DOHH2 (cell line): Measurements from ENCODE around the gene PBX4.

Experiments
- H3F3A ChIP-seq: fragments of 200-600 bp; sonication (generic), shearing (Covaris generic); 2 replicates; pipeline ENCODE4 v1.6.0; 2016; ENCODE audit warnings: antibody characterized with exemption, mild to moderate bottlenecking; ENCODE audit not compliant: control insufficient read depth, insufficient read depth
- H3K27ac ChIP-seq: fragments of 200-600 bp; sonication (generic); 2 replicates; pipeline ENCODE4 v1.5.1; 2014; ENCODE audit warnings: low read depth, mild to moderate bottlenecking, low read length, moderate library complexity
- H3K27me3 ChIP-seq: fragments of 200-600 bp; sonication (generic); 2 replicates; pipeline ENCODE4 v1.6.1; 2014; ENCODE audit warnings: mild to moderate bottlenecking, low read length, mixed read lengths; ENCODE audit not compliant: control insufficient read depth
- H3K36me3 ChIP-seq: fragments of 200-600 bp; sonication (generic); 2 replicates; pipeline ENCODE4 v1.6.1; 2014; ENCODE audit warnings: mild to moderate bottlenecking, low read length, moderate library complexity, mixed read lengths; ENCODE audit not compliant: control insufficient read depth
- H3K4me1 ChIP-seq: fragments of 200-600 bp; sonication (generic); 2 replicates; pipeline ENCODE4 v1.6.1; 2014; ENCODE audit warnings: mild to moderate bottlenecking, low read length, mixed read lengths; ENCODE audit not compliant: control insufficient read depth
- H3K4me2 ChIP-seq: fragments of 200-600 bp; sonication (generic); 2 replicates; pipeline ENCODE4 v1.6.0; 2014; ENCODE audit warnings: mild to moderate bottlenecking, low read length, moderate library complexity
- H3K4me3 ChIP-seq: fragments of 200-600 bp; sonication (generic); 2 replicates; pipeline ENCODE4 v1.5.1; 2014; ENCODE audit warnings: mild to moderate bottlenecking, low read length, mixed read lengths
- H3K79me2 ChIP-seq: fragments of 200-600 bp; sonication (generic); 2 replicates; pipeline ENCODE4 v1.6.1; 2014; ENCODE audit warnings: mild to moderate bottlenecking, low read length, mixed read lengths; ENCODE audit not compliant: control insufficient read depth
- H3K9me2 ChIP-seq: fragments of 200-600 bp; sonication (generic); replicated peaks from 2 replicates; pipeline ENCODE4 v1.6.1; 2014; ENCODE audit warnings: mild to moderate bottlenecking, low read length, mixed read lengths; ENCODE audit not compliant: control insufficient read depth
- H3K9me3 ChIP-seq: fragments of 200-600 bp; sonication (generic); 2 replicates; pipeline ENCODE4 v1.6.1; 2014; ENCODE audit warnings: antibody characterized with exemption, low read length, mixed read lengths; ENCODE audit not compliant: control insufficient read depth, insufficient read depth
- H4K20me1 ChIP-seq: fragments of 200-600 bp; sonication (generic); 2 replicates; pipeline ENCODE4 v1.6.0; 2014; ENCODE audit warnings: low read depth, mild to moderate bottlenecking, antibody characterized with exemption, low read length, moderate library complexity; ENCODE audit not compliant: control insufficient read depth, insufficient read depth
- EZH2phosphoT487 ChIP-seq: fragments of 200-600 bp; sonication (generic); IDR thresholded peaks from 2 replicates; pipeline ENCODE4 v1.6.1; 2017; ENCODE audit warnings: borderline replicate concordance, mild to moderate bottlenecking, antibody characterized with exemption, low read length, moderate library complexity, mixed read lengths
- TF ChIP-seq, protein P1 (sequence below): fragments of 200-600 bp; sonication (generic); IDR thresholded peaks from one replicate; pipeline ENCODE4 v1.5.1; 2014; ENCODE audit warnings: antibody characterized with exemption, mild to moderate bottlenecking, low read depth, low read length; ENCODE audit not compliant: poor library complexity, severe bottlenecking

PBX4 gene

DNA sequence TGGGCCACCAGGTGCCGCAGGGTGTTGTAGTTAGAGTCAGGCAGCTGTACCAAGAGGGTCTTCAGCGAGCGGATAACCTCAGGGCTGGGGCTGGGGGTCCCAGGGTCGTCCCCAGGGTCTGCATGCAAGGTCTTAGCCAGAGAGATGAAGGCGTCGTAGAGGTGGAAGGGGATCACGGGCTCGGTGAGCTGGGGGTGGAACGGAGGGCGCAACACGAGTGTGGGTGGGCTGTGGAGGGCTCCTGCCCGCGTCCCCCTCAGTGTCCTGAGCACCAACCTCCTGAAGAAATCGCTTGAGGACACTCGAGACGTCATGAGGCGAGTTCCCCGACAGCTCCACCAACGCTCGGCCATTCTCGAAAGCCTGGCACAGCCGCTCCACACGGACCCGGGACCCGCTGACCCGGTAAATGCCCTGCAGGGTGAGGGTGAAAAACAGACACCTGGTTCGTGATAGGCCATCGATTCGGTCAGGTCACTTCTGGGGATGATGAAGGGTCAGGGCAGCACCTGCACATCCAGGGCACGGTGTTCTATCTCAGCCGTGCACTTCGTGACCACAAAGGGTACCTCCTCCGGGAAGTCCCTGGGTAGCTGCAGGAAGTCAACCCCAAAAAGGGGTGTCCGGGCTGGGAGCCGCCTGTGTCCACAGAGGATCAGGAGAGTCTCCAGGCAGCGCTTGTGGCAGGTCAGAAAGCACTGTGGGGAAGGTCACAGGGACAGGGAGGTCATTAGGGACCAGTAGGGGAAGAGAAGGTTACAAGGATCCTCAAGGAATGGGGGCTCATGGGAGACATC is 16.2 kb upstream of the PBX4 start:
- H3K4me2 ChIP-seq: no peak overlapping the region
- peaks cover 63% of the 10 kb centered on the region for H3K36me3 ChIP-seq

DNA sequence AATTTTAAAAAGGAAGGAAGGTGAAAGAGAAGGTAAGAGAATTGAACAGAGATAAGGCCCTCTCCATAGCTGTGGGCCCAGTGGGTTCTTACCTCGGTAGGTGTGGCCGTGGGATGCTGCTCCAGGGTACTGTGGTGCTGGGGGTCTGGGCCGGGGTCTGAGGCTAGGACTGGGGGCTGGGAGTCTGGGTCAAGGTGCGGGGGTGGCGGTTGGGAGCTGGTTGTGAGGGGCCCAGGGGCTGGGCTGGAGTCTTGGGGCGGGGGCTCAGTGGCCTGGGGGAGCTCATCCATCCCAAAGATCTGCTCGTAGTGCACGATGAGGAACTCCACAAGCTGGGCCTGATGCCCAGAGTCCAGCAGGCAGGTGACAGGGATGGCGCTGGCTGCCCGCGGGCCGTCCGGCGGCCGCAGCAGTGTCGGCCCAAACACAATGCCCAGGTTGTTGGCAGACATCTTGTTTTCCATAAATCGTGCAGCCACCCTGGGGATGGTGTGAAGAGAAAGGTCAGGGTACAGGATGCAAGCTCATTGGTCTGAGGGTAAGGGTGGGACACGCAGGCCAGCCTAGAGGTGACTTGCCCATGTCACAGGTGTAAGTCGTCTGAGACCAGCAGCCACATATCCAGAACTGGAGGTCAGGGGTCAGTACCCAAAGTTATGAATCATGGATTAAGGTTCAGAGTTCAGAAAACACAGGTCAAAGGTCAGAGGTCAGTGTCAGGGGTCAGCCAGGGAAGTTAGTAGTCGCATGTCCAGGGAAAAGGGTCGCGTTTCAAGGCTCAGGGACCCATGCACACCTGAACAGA is 15.4 kb upstream of the PBX4 start:
- no peak overlapping the region for H3K27ac ChIP-seq
- TF ChIP-seq, protein P1, sequence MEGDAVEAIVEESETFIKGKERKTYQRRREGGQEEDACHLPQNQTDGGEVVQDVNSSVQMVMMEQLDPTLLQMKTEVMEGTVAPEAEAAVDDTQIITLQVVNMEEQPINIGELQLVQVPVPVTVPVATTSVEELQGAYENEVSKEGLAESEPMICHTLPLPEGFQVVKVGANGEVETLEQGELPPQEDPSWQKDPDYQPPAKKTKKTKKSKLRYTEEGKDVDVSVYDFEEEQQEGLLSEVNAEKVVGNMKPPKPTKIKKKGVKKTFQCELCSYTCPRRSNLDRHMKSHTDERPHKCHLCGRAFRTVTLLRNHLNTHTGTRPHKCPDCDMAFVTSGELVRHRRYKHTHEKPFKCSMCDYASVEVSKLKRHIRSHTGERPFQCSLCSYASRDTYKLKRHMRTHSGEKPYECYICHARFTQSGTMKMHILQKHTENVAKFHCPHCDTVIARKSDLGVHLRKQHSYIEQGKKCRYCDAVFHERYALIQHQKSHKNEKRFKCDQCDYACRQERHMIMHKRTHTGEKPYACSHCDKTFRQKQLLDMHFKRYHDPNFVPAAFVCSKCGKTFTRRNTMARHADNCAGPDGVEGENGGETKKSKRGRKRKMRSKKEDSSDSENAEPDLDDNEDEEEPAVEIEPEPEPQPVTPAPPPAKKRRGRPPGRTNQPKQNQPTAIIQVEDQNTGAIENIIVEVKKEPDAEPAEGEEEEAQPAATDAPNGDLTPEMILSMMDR: no peak
- TF ChIP-seq EZH2phosphoT487: no peak
- H3F3A ChIP-seq: peaks cover 3% of the 10 kb centered on the region; the same call in 1 of the 2 replicates
- H4K20me1 ChIP-seq: no peaks in the 10 kb centered on the region
- no peak overlapping the region for H3K4me3 ChIP-seq
- no peaks in the 10 kb centered on the region for H3K4me1 ChIP-seq
- no peaks in the 10 kb centered on the region for H3K27me3 ChIP-seq
- peaks cover 61% of the 10 kb centered on the region for H3K36me3 ChIP-seq
- H3K4me2 ChIP-seq: no peak overlapping the region
- H3K9me3 ChIP-seq: no peaks in the 10 kb centered on the region
- no peaks in the 10 kb centered on the region for H3K79me2 ChIP-seq
- no peaks in the 10 kb centered on the region for H3K9me2 ChIP-seq

More for the DNA sequence above, 16.2 kb upstream of the PBX4 start:
- Histone ChIP-seq H3K9me2 (no peaks in the 10 kb centered on the region), H3K79me2 (no peaks in the 10 kb centered on the region), H3F3A (peaks cover 3% of the 10 kb centered on the region; the same call in 1 of the 2 replicates), H4K20me1 (no peaks in the 10 kb centered on the region), H3K4me1 (no peaks in the 10 kb centered on the region), H3K27ac (no peak overlapping the region), H3K9me3 (no peaks in the 10 kb centered on the region), H3K4me3 (no peak overlapping the region), H3K27me3 (no peaks in the 10 kb centered on the region)
- TF ChIP-seq, protein P1: no peak
- TF ChIP-seq EZH2phosphoT487: no peak

DNA sequence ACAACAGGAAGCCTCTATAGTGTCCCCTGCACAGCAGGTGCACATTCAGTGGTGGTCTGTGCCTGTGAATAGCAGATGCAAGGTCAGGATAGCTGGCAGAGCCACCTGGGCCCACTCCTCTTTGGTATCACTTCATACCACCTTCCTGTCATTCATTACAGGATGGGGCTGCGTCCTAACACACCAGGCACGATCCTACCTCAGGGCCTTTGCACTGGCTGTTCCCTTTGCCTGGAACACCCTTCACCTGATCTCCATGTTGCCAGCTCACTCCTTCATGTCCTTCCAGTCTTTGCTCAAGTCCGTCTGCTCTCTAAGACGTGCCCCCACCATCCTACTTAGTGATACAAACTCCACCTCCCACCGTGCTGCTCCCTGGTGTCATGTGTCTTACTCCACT is 14.2 kb upstream of the PBX4 start:
- no peak overlapping the region for H3K4me2 ChIP-seq
- no peak overlapping the region for H3K4me3 ChIP-seq
- no peaks in the 10 kb centered on the region for H3K27me3 ChIP-seq
- H3K4me1 ChIP-seq: peaks cover 8% of the 10 kb centered on the region
- H3K27ac ChIP-seq: no peak overlapping the region
- no peak for TF ChIP-seq EZH2phosphoT487
- TF ChIP-seq, protein P1: no peak
- H4K20me1 ChIP-seq: no peaks in the 10 kb centered on the region
- H3K9me3 ChIP-seq: no peaks in the 10 kb centered on the region
- H3K9me2 ChIP-seq: no peaks in the 10 kb centered on the region
- peaks cover 3% of the 10 kb centered on the region; the same call in 1 of the 2 replicates for H3F3A ChIP-seq
- peaks cover 59% of the 10 kb centered on the region for H3K36me3 ChIP-seq
- no peaks in the 10 kb centered on the region for H3K79me2 ChIP-seq
